GM19324 (cell line): ENCODE data around the gene HHLA2.
"Not testable (repeated sequence)": the region's sequence is repeated elsewhere in the genome, so short reads cannot be mapped to it uniquely, and the experiment has no call there.

Experiments used
- ATAC-seq: cut with Tn5 transposase; IDR thresholded peaks from one replicate; pipeline ENCODE4 v1.9.1; 2021; ENCODE audit warnings: mild to moderate bottlenecking, moderate library complexity; ENCODE audit not compliant: unreplicated experiment, low FRiP score

HHLA2 gene

DNA sequence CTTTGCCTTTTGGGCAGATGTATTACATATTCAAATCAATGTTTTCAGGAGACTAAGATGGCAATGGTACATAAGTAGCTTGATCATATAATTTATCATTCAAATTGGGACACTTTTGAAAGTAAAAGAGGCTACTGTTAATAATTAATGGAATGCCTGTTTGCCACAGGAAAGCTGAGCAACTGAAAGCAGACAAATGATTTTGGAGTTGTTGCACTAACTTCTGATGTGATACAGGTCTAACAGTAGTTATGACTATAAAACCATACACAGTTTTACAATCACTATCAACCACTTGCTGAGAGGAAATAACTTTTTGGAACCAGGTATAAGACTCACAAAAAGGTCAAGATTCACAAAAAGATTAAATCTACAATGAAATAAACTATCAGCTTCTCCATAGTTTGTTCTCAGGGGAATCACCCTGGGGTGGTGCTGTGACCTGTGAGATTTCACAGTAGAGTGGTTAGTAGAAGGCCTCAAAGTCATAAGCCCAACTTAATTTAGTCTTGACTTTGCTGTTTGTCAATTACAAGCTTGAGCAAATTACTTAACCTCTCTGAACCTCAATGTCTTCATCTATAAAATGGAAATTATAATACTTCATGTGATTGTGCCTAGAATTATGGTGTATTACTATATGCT, 42.7 kb downstream of the HHLA2 start:
- no peak for ATAC-seq

DNA sequence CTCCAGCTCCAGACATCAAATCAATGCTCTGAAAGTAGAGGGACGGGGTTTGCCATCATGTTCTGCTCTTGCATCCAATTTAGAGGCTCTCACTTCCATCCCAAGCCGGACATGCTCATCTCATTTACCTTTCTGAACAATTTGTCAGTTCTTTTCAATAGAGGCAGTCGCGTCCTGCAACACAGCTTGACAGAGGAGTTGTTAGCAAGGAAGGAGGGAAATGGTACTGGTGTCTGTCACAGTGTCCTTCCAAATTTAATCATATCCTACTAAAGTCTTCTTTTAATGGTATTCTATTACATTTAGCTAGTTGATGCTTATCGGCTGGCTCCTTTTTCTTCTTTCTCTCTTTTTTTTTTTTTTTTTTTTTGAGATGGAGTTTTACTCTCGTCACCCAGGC, 45.6 kb downstream of the HHLA2 start:
- ATAC-seq = no peak

DNA sequence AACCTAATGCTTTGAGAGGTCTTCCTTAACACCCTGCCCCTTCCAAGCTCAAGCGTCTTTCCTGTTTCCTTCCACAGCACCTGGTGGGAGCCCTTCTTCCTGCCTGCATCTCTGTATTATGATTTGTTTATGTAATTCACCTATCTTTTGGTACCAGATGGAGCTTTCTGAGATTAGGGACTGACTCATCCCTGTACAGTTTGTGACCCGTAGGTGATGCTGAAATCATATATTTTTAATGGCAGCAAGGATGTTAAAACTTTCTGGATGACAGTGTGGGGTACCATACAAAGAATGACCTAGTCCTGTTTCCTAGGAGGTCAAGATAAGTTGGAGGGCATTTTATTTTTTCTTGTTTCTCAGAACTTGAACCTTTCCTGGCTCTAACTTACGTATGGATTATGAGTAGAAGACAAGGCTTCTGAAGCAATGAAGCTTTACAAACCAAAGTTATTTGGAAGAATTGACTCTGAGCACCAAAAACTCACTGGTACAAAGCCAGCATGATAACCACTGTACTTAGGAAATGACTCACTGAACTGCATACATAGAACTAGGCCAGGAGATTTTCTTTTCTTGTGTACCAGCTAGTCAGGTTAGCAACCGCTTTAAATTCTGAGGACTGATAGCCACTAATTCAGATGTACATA, 46.6 kb downstream of the HHLA2 start:
- ATAC-seq = no peak

DNA sequence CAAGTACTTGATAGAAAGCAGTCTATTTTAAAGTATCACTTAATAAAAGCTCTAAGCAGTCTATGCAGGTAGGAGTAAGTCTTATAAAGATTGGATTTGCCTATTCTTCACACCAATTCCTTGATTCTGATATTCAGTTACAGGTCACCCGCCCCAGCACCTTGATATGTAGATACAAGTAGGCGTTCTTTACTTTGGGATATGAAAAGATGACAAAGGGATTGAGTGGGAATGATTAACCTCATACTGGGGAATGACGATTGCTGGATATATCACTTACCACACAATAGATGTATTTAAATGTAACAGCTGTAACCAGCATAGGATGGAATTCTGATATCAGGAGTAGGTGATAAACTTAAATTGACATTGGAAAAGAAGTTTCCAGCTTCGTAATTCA, 47.1 kb downstream of the HHLA2 start:
- ATAC-seq = no peak

DNA sequence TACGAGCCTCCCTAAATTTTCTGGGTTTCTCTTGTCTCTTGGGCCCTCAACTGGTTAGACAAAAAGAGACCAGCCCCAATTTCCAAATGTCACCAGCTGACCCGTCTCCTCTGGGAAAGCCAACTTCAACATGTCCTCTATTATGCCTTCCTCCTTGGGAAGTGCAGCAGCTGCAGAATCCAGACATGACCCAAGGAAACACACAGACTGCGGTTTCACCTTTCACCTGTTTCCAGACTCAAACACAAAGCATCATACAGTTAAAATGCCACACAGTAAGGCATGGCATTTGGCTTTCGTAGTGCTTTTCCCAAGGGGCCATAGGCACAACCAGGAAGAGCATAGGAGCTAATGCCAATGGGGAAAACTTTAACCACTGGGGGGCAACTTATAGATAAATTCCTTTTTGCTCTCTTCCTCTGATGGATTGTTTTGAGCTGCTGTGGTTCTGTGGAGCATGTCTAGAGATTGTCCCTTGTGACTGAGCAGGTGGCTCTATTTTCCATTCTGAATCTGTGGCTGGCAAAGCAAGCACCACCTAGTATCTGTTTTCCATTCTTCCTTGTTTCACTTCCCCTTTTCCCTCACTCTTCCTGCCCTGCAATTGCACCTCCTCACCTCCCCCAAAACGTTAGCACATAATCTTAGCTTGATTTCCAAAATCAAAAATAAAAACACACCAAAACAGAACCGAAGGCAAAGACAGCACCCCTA, 49.3 kb downstream of the HHLA2 start:
- ATAC-seq = no peak

DNA sequence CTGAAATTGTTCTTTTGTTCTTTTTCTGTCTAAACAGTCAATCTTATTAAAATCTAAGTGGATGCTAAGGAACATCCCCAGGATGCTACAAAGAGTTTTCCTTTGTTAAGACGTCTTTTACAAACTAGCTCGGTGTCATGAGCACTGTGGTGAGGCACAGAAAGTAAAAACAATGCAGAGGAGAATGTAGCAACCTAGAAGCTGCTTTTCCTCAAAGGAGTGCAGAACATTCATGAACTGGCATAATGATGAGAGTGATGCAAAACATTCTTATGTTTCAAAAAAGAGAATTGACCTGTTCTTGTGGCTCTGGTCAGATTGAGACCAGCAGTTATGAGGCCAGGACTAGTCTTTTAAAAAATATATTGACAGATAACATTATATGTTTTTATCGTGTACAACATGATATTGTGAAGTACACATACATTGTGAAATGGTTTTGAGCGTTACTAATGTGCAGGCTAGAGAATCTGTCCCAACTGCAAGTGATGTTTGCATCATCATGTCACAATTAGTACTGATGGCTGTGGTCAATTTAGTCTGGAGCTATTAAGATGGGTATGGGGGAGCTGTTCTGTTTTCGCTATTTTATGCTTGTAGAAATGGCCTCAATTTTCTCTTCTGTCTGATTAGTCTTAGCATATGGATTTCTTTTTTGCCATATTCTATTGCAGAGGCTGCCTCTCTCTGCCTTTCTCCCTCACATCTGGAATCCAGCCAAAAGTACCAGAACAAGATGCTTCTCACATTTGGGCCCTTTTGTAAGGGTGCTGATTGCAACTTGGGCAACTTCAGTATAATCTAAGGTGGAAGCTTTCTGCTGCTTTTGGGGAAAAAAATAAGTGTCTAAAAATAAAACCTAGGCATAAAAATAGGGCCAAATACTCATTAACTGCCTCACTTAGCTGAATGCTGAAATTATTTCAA, 50.2 kb downstream of the HHLA2 start:
- no peak for ATAC-seq

DNA sequence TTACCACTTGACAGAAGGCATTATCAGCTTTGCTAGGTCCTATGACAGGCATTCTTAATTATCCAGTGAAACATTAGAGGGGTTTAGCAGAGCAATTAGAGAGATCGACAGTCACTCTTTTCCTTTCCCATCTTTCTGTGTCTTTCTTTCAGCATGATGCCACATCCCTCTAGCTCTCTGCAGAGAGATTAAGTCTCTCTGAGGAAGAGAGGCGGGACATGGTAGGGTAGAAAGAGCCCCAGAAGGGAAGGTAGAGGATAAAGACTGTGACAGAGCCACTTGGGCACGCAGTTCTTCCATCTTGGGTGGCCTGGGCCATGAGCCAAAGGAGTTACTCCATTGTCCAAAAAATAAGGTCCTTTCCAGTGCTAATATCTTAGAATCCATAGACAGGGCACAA, 55.8 kb downstream of the HHLA2 start:
- ATAC-seq = no peak

DNA sequence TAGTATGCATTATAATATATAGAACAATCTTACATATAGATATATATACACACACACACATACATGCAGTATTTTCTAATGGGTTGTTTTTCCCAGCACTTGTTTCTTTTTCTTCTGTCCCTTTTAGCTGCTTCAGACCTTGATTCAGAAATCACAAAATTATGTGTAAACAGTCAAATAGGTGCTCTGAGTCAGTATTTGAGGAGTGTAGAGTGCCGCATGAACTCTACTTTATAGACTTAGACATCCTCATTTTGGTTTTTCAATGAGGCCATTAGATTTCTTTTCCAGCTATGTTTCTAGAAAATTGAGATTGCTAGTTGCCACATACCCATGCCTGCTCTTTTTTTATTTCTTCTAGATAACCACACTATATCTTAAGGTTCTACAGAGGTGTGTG, 58.2 kb downstream of the HHLA2 start:
- no peak for ATAC-seq

DNA sequence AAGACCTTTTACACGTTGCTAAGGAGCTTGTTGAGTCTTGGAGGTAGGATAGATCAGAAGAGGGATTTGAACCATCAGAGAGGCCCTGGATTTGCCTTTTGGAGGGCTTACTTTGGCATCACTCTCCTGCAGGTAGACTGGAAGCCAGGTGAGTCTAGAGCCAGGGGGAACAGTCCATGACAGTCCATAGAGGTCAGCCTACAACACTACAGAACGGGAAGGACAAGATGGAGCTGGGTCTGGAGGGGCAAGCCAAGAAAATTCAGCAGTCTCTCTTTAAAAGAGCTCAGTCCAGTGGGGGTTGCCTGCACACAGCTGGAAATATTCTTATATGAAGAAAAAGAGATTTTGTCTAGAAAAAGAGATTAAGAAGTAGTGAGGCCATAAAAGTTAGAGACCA, 60.7 kb downstream of the HHLA2 start:
- no peak for ATAC-seq

DNA sequence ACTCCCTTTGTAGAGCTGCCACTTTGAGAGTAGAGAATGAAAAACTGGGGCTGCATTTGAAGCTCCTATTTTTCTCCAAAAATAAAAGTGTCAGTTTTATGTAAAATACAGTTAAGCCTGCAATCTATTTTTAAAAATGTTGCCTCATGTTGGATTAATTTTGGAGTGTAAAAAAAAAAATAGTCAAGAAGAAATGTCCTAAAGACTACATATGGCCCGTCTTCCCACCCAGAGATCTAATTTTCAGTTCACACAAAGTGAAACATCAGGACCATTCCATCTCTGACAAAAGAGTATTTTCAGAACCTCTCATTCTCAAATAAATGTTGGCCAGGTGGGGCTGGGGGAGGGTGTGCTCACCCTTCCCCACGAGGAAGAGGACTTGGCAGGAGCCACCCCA, 62.7 kb downstream of the HHLA2 start:
- ATAC-seq = no peak

DNA sequence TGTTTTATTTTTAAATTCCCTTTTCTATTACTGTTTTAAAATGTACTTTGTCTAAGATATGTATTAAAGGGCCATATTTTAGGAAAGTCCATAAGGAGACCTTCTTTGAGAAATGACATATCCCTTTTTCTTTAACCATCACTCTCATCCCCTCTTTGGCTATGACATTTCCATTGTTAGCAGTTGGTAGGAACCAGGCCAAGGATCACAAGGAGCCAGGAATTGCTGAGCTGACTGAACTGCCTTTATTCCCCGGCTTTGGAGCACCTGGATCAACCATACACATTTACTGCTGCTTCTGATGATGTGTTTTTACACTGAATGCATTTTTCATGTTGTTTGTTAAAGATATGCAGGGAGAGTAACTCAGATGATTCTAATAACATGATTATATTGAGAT, 79.7 kb downstream of the HHLA2 start:
- ATAC-seq = no peak

DNA sequence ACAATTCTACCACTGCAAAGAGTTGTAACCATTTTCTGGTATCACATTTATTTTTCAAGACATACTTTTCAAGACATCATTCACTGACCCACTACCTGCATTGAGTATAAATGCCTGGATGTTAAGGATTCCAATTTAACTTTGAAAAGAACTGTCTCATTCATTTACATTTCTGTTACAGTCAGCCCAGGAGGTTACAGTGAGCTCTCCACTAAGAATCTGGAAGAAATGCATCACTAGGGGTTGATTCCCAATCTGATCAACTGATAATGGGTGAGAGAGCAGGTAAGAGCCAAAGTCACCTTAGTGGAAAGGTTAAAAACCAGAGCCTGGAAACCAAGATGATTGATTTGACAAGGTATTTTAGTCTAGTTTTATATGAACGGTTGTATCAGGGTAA, 81.0 kb downstream of the HHLA2 start:
- ATAC-seq = no peak

DNA sequence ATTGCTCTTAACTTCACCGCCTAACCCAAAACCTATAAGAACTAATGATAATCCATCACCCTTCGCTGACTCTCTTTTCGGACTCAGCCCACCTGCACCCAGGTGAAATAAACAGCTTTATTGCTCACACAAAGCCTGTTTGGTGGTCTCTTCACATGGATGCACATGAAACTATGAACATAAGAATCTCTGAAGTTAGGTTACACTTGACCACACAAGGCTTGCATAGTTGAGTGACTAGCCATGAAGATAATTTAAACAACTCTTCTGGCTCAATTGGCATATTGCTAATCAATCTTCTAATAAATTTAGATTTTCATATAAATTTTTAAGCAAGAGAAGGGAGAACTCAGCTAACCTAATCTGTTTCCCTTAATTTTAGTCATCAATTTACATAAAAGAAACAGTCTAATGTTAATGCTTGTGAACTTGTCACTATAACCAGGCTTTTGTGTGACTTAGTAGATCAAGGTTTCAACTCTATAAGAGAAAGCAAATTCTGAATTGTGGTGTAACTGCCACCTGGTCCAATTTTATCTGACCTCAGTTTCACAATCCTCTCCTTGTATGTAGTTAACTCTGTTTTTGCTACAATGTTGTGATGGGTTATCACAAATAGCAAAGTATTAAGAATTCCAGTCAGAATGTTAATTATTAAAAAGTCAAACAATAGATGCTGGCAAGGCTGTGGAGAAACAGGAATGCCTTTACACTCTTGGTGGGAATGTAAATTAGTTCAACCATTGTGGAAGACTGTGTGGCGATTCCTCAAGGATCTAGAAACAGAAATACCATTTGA, 82.0 kb downstream of the HHLA2 start:
- no peak for ATAC-seq

DNA sequence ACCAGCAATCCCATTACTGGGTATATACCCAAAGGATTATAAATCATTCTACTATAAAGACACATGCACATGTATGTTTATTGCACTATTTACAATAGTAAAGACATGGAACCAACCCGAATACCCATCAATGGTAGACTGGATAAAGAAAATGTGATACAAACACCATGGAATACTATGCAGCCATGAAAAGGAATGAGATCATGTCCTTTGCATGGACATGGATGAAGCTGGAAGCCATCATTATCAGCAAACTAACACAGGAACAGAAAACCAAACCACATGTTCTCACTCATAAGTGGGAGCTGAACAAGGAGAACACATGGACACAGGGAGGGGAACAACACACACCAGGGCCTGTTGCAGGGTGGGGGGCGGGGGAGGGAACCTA, 82.6 kb downstream of the HHLA2 start:
- ATAC-seq = not testable (repeated sequence)

DNA sequence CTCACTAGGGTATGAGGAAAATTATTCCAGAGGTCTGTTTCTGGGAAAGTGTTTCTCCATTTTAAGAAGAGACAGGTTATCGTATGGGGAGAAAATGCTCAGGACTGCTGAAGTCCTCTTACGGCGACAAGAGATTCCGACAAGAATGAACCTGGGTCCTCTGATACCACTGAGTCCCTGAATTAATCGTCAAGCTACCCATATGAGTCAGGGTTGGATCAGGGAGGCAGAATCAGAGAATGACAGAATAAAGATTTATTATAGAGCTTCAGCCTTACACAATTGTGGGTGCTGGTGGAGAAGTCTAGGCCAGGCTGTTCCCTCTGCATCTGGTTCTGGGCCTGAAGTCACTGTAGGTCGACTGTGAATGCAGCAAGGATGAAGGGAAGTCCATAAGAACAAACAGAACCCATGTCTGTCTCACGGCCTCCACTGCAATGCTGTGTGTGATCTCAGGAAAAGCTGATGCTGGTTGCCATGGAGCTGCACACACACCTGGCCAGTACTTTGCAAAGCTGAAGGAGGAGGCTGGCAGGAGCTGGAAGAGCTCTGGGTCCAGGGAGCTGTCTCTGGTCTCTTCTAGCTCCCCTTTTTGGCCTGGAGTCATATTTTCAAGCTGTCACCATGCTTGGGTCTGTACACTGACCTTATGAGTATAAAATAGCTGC, 83.9 kb downstream of the HHLA2 start:
- no peak for ATAC-seq

DNA sequence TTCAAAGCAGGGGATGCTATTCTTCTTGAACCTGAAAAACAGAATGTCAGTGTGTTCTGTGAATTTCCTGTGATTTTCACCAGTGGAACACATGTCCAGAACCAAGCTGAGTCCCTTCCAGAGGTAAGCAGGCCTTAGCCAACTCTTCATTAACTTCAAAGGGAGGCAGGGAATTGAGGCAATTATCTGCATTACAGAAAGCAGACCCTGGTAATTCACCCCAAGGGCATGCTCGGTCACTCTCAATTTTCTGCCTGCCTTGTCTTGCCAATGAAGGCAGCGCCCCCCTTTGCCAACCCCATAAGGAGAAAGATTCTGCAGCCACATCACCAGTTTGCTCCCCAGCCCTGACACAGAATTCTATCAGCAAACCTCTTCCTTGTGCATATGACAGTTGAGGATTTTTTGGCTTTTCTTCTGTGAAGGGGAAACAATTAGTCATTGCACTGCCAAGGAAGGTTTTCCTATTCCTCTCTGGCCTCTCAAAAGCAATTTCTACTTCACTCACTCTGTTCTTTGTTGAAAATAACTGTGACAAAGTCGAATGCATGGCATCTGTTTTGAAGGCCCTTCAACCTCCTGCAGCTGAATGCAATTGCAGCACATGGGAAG, 85.3 kb downstream of the HHLA2 start:
- no peak for ATAC-seq

DNA sequence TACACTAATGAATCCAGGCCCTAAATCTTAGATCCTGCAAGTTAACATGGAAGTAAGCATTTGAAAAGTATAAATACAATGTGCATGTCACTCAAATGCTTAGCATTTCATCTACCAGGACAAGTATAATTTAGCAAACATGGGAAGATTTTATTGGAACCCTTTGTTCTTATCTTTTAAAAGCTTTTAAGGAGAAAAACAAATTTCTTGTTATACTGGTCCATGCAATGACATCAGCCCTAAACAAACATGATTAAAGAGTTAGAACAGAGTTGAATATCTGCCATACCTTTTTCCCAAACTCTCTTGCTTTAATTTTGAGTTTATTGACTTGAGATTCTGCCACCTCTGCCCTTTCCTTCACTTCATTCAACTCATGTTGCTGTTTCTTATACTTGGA, 87.0 kb downstream of the HHLA2 start:
- ATAC-seq = no peak

DNA sequence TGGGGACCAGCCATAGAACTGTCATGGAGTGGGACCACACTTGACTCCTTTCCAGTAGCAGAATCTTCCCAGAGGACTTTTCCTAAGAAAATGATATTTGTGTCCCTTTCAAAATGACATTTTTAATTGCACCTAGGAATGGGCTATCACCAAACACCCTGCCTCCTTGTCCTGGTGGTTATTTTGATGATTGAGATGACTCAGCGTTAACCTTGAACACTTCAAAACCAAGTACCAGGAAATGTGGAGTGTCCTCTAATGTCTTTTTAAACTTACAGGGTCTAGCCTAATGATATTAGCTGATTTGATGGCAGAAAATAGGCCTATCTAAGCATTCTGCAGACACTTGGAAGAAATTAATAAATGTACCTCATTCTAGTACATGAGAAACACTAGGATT, 90.7 kb downstream of the HHLA2 start:
- ATAC-seq = no peak
